Tibial nerve (tissue), 4 donors: Measurements from ENCODE around the gene XKR8. TPM values are rescaled to one million over a fixed set of nuclear protein-coding genes. Genes with fewer than 3 reads are reported as not detected.

Experiments used
- DNase-seq, 2 donors: peaks; one replicate each; pipeline ENCODE4 v3.0.0-alpha.2; 2019; ENCODE audit warnings: low spot score in 2 of 2
- H3K27ac ChIP-seq, 4 donors: fragments of 200-600 bp; sonication (generic) in 3 of 4; one replicate each; pipeline ENCODE4 v1.5.1; 2017 to 2019; ENCODE audit warnings: mild to moderate bottlenecking in 1 of 4
- H3K27me3 ChIP-seq, 2 donors: fragments of 200-600 bp; sonication (generic) in 1 of 2; one replicate each; pipeline versions ENCODE4 v1.5.1 to v1.6.0; 2017 to 2019
- H3K36me3 ChIP-seq, 3 donors: fragments of 200-600 bp; sonication (generic); one replicate each; pipeline ENCODE4 v1.5.1; 2018 to 2019
- H3K4me1 ChIP-seq, 4 donors: fragments of 200-600 bp; sonication (generic) in 3 of 4; one replicate each; pipeline ENCODE4 v1.5.1; 2017 to 2019
- H3K4me3 ChIP-seq, 4 donors: fragments of 200-600 bp; sonication (generic) in 3 of 4; one replicate each; pipeline ENCODE4 v1.5.1; 2017 to 2019; ENCODE audit warnings: mild to moderate bottlenecking in 1 of 4, moderate library complexity in 1 of 4
- H3K9me3 ChIP-seq, 4 donors: fragments of 200-600 bp; sonication (generic) in 3 of 4; one replicate each; pipeline ENCODE4 v1.5.1; 2017 to 2019
- CTCF ChIP-seq, 5 experiments: fragments of 200-600 bp in 3 of 5; fragments of 450-650 bp in 2 of 5; sonication (generic) in 3 of 5; IDR thresholded peaks; one replicate each; pipeline ENCODE4 v1.5.1; 2016 to 2019; ENCODE audit warnings: antibody characterized with exemption in 5 of 5, mild to moderate bottlenecking in 3 of 5, moderate library complexity in 2 of 5
- EP300 ChIP-seq, 2 donors: sonication (generic); formaldehyde crosslinking; IDR thresholded peaks; one replicate each; pipeline ENCODE4 v1.6.1; 2017; ENCODE audit warnings: antibody characterized with exemption in 2 of 2, mild to moderate bottlenecking in 1 of 2
- POLR2A ChIP-seq, 2 donors: fragments of 450-650 bp; IDR thresholded peaks; one replicate each; pipeline ENCODE4 v1.6.1; 2017; ENCODE audit warnings: antibody characterized with exemption in 2 of 2, mild to moderate bottlenecking in 2 of 2, moderate library complexity in 2 of 2
- WGBS, 2 donors: methylation state at CpG; one replicate each; pipeline ENCODE4 v1.1.5; 2018; 5-methylcytosine and 5-hydroxymethylcytosine counted together
- total RNA-seq, 4 donors: library from RNA; depleted of rRNA; stranded (reverse); fragments of >200 nt; gene quantifications; one replicate each; pipeline ENCODE4 v1.1.0, GENCODE V29; 2016

Gene XKR8
- total RNA-seq, 4 donors from 2014 or later: 5.1 to 7.5 (median 7.3) TPM

- no peaks in the 10 kb centered on the region for H3K9me3 ChIP-seq
- peaks cover 0 to 67% (median 10%) of the 10 kb centered on the region in 3 donors for H3K36me3 ChIP-seq
- peaks cover 0 to 18% (median 3%) of the 10 kb centered on the region in 4 donors for H3K4me1 ChIP-seq
- H3K4me3 ChIP-seq: no peak overlapping the region
- no peak for TF ChIP-seq CTCF (IDR thresholded peaks at IDR 0.05)
- TF ChIP-seq EP300 (IDR thresholded peaks at IDR 0.05): no peak
- TF ChIP-seq POLR2A (IDR thresholded peaks at IDR 0.05): no peak
- 79 to 87% methylated on average over 4 of the region's 4 CpGs for whole genome bisulfite sequencing, 2 donors
- H3K27me3 ChIP-seq: no peaks in the 10 kb centered on the region
- no peak for DNase-seq
- peak overlapping the region in 1 of 4 donors; percentile 36 for H3K27ac ChIP-seq
Observed at GRCh38 chr1:27967884-27968466, 8.2 kb downstream of the XKR8 start.

GRCh38 chr1:27968692-27969091, 8.9 kb downstream of the XKR8 start:
- peak overlapping the region in 1 of 4 donors; percentile 36 for H3K27ac ChIP-seq
- no peaks in the 10 kb centered on the region for H3K27me3 ChIP-seq
- no peaks in the 10 kb centered on the region for H3K9me3 ChIP-seq
- WGBS, 2 donors: 41 to 42% methylated on average over 3 of the region's 3 CpGs
- no peak for DNase-seq
- peaks cover 0 to 62% (median 10%) of the 10 kb centered on the region in 3 donors for H3K36me3 ChIP-seq
- TF ChIP-seq POLR2A (IDR thresholded peaks at IDR 0.05): no peak
- no peak for TF ChIP-seq CTCF (IDR thresholded peaks at IDR 0.05)
- TF ChIP-seq EP300 (IDR thresholded peaks at IDR 0.05): no peak
- no peak overlapping the region for H3K4me3 ChIP-seq
- H3K4me1 ChIP-seq: peaks cover 0 to 18% (median 3%) of the 10 kb centered on the region in 4 donors

GRCh38 chr1:27970401-27970800, 10.6 kb downstream of the XKR8 start:
- no peaks in the 10 kb centered on the region for H3K27me3 ChIP-seq
- no peaks in the 10 kb centered on the region for H3K9me3 ChIP-seq
- H3K27ac ChIP-seq: peak overlapping the region in 3 of 4 donors; percentile 32 to 66 (median 62)
- no peak for DNase-seq
- WGBS, 2 donors: 71 to 79% methylated on average over 6 of the region's 6 CpGs
- H3K4me3 ChIP-seq: no peak overlapping the region
- TF ChIP-seq CTCF (IDR thresholded peaks at IDR 0.05) (no peak), EP300 (IDR thresholded peaks at IDR 0.05) (no peak), POLR2A (IDR thresholded peaks at IDR 0.05) (no peak)
- peaks cover 0 to 61% (median 7%) of the 10 kb centered on the region in 3 donors for H3K36me3 ChIP-seq
- H3K4me1 ChIP-seq: peaks cover 0 to 18% (median 3%) of the 10 kb centered on the region in 4 donors

- TF ChIP-seq EP300 (IDR thresholded peaks at IDR 0.05) (no peak), POLR2A (IDR thresholded peaks at IDR 0.05) (no peak), CTCF (IDR thresholded peaks at IDR 0.05) (no peak)
- H3K27me3 ChIP-seq: no peaks in the 10 kb centered on the region
- peak in 1 of 2 donors; percentile 49 for DNase-seq
- H3K4me1 ChIP-seq: peaks cover 0 to 18% (median 3%) of the 10 kb centered on the region in 4 donors
- H3K27ac ChIP-seq: peak overlapping the region in 2 of 4 donors; percentile 62 to 66
- H3K36me3 ChIP-seq: peaks cover 0 to 61% (median 0%) of the 10 kb centered on the region in 3 donors
- H3K9me3 ChIP-seq: no peaks in the 10 kb centered on the region
- H3K4me3 ChIP-seq: no peak overlapping the region
Observed at GRCh38 chr1:27971674-27972073, 11.9 kb downstream of the XKR8 start.

- no peaks in the 10 kb centered on the region for H3K9me3 ChIP-seq
- H3K4me3 ChIP-seq: no peak overlapping the region
- H3K27me3 ChIP-seq: no peaks in the 10 kb centered on the region
- H3K27ac ChIP-seq: peak overlapping the region in 2 of 4 donors; percentile 32 to 62
- no peak for TF ChIP-seq EP300 (IDR thresholded peaks at IDR 0.05)
- no peak for TF ChIP-seq POLR2A (IDR thresholded peaks at IDR 0.05)
- no peak for TF ChIP-seq CTCF (IDR thresholded peaks at IDR 0.05)
- peaks cover 0 to 18% (median 3%) of the 10 kb centered on the region in 4 donors for H3K4me1 ChIP-seq
- peaks cover 0 to 61% (median 1%) of the 10 kb centered on the region in 3 donors for H3K36me3 ChIP-seq
- DNase-seq: no peak
- WGBS, 2 donors: 50 to 74% methylated on average over 4 of the region's 4 CpGs
Observed at GRCh38 chr1:27972141-27972540, 12.4 kb downstream of the XKR8 start.
